Fibroblast of lung (primary cell): ENCODE results near the gene CYP24A1. TPM values are rescaled to one million over a fixed set of nuclear protein-coding genes. Genes with fewer than 3 reads are reported as not detected.

ENCODE experiments used
- DNase-seq, 2 donors: peaks; one replicate each; pipeline versions ENCODE4 v3.0.0 to v3.0.0-alpha.2; 2010; ENCODE audit warnings: low read depth in 2 of 2
- H2AFZ ChIP-seq: 2 replicates; pipeline ENCODE4 v1.5.1; 2012; ENCODE audit warnings: low read length, control low read depth, inconsistent platforms
- H3K27ac ChIP-seq: 2 replicates; pipeline ENCODE4 v1.5.1; 2011; ENCODE audit warnings: low read length, control low read depth; ENCODE audit not compliant: insufficient read depth
- H3K27me3 ChIP-seq: 2 replicates; pipeline ENCODE4 v1.5.1; 2011; ENCODE audit warnings: mild to moderate bottlenecking, low read length; ENCODE audit not compliant: control insufficient read depth, insufficient read depth
- H3K36me3 ChIP-seq: 2 replicates; pipeline ENCODE4 v1.5.1; 2011; ENCODE audit warnings: low read length; ENCODE audit not compliant: control insufficient read depth, insufficient read depth
- H3K4me1 ChIP-seq: 2 replicates; pipeline ENCODE4 v1.5.1; 2011; ENCODE audit warnings: low read length; ENCODE audit not compliant: control insufficient read depth, insufficient read depth; ENCODE audit errors: extremely low read depth
- H3K4me2 ChIP-seq: 2 replicates; pipeline ENCODE4 v1.5.1; 2011; ENCODE audit warnings: low read length, control low read depth; ENCODE audit not compliant: insufficient read depth; ENCODE audit errors: extremely low read depth
- H3K4me3 ChIP-seq, 4 experiments: fragments of 200-600 bp in 1 of 4; sonication (generic) in 1 of 4; replicated peaks in 1 of 4; 2 replicates each; pipeline ENCODE4 v1.5.1; 2011 to 2016; ENCODE audit warnings: low read length in 4 of 4, low read depth in 3 of 4, mild to moderate bottlenecking in 3 of 4, control low read depth in 2 of 4, inconsistent platforms in 1 of 4, mixed read lengths in 1 of 4; ENCODE audit not compliant: insufficient read depth in 1 of 4; ENCODE audit errors: control extremely low read depth in 1 of 4
- H3K79me2 ChIP-seq: 2 replicates; pipeline ENCODE4 v1.5.1; 2012; ENCODE audit warnings: mild to moderate bottlenecking, low read length, inconsistent platforms; ENCODE audit not compliant: control insufficient read depth, insufficient read depth
- H3K9ac ChIP-seq: 2 replicates; pipeline ENCODE4 v1.5.1; 2011; ENCODE audit warnings: mild to moderate bottlenecking, low read length, control low read depth; ENCODE audit not compliant: insufficient read depth
- H3K9me3 ChIP-seq: 2 replicates; pipeline ENCODE4 v1.5.1; 2012; ENCODE audit warnings: low read depth, low read length; ENCODE audit not compliant: control insufficient read depth, insufficient read depth
- H4K20me1 ChIP-seq: 2 replicates; pipeline ENCODE4 v1.5.1; 2011; ENCODE audit warnings: low read length; ENCODE audit not compliant: control insufficient read depth, insufficient read depth; ENCODE audit errors: extremely low read depth
- CTCF ChIP-seq, 2 donors: IDR thresholded peaks in 1 of 2; conservative IDR thresholded peaks in 1 of 2; 1 replicate in 1 of 2; 2 replicates in 1 of 2; pipeline ENCODE4 v1.5.1; 2011 to 2012; ENCODE audit warnings: low read length in 2 of 2, control low read depth in 1 of 2, inconsistent platforms in 1 of 2, low read depth in 1 of 2, mild to moderate bottlenecking in 1 of 2
- EZH2 ChIP-seq: IDR thresholded peaks from 2 replicates; pipeline ENCODE4 v1.5.1; 2012; ENCODE audit warnings: low read length, control low read depth, mild to moderate bottlenecking; ENCODE audit errors: missing control alignments
- polyA plus RNA-seq, 2 donors: library from polyadenylated mRNA; depleted of rRNA in 1 of 2; stranded (reverse) in 1 of 2; unstranded in 1 of 2; fragments of >200 nt; gene quantifications; 2 replicates each; pipeline ENCODE4 v1.2.1, GENCODE V29; 2011 to 2012; ENCODE audit warnings: missing spikeins in 1 of 2
- total RNA-seq: library from RNA; depleted of rRNA; stranded (reverse); fragments of >200 nt; gene quantifications from 2 replicates; pipeline ENCODE4 v1.2.1, GENCODE V29; 2014

Gene CYP24A1
- total and polyA plus RNA-seq, 2 donors (not counting 1 experiment from before 2014, with no cell fraction given), result not detected

GRCh38 chr20:54204063-54204462 is 30.3 kb upstream of the CYP24A1 start:
- Histone ChIP-seq H3K79me2 (peaks cover 9% of the 10 kb centered on the region), H3K4me2 (no peak overlapping the region), H3K27ac (no peak overlapping the region), H4K20me1 (no peaks in the 10 kb centered on the region), H3K4me1 (no peaks in the 10 kb centered on the region), H3K9me3 (no peaks in the 10 kb centered on the region), H3K36me3 (no peaks in the 10 kb centered on the region), H2AFZ (no peak overlapping the region), H3K9ac (no peak overlapping the region), H3K27me3 (no peaks in the 10 kb centered on the region), H3K4me3 (no peak overlapping the region)
- no peak for DNase-seq
- no peak for TF ChIP-seq EZH2
- no peak for TF ChIP-seq CTCF (conservative IDR thresholded peaks at IDR 0.05 in 1 of 2, IDR thresholded peaks at IDR 0.05 in 1 of 2; ENCODE audit: low read depth in 1 of 2, low read length in 2 of 2)

DNA sequence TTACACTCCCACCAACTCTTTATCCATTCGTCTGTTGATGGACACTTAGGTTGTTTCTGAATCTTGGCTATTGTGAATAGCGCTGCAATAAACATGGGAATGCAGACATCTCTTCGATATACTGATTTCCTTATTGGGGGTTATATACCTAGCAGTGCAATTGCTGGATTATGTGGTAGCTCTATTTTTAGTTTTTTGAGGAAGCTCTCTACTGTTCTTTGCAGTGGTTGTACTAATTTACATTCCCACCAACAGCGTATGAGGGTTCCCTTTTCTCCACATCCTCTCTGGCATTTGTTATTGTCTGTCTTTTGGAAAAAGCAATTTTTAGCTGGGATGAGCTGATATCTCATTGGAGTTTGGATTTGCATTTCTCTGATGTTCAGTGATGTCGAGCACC is 29.5 kb upstream of the CYP24A1 start:
- peaks cover 2% of the 10 kb centered on the region for H3K79me2 ChIP-seq
- no peaks in the 10 kb centered on the region for H3K9me3 ChIP-seq
- no peaks in the 10 kb centered on the region for H3K4me1 ChIP-seq
- no peak for DNase-seq
- no peaks in the 10 kb centered on the region for H3K36me3 ChIP-seq
- H4K20me1 ChIP-seq, result no peaks in the 10 kb centered on the region
- H3K4me3 ChIP-seq, result no peak overlapping the region
- TF ChIP-seq EZH2 (no peak), CTCF (conservative IDR thresholded peaks at IDR 0.05 in 1 of 2, IDR thresholded peaks at IDR 0.05 in 1 of 2; ENCODE audit: low read depth in 1 of 2, low read length in 2 of 2) (no peak)
- H3K9ac ChIP-seq, result no peak overlapping the region
- H3K27ac ChIP-seq, result no peak overlapping the region
- no peak overlapping the region for H2AFZ ChIP-seq
- H3K27me3 ChIP-seq, result no peaks in the 10 kb centered on the region
- no peak overlapping the region for H3K4me2 ChIP-seq

DNA sequence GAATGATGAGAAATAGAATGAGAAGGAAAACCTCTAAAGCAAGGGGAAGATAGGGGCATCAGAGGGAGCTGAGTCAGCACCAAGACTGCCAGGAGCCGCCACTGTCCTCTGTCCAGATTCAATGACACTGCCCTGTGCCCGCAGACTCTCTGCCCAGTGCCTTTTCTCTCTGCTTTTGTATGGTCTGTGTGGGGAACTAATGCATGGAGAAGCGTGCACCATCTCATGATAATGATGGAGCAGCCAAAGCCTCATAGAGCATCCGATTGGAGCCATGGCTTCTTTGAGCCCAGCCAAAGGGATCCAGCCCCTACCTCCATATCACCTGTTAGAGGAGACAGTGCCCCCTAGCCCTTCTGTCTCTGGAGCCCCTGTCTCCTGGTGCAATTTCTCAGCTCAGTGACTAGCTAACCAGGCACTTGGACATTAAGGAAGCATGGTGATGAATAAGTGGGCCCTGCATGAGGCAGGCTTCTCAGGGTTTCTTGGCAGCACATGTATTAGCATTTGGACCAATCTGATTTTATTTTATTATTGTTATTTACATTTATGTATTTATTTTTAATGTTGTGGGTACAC is 27.6 kb upstream of the CYP24A1 start:
- Histone ChIP-seq H3K4me3 (no peak overlapping the region), H3K9ac (no peak overlapping the region), H2AFZ (no peak overlapping the region), H3K4me2 (no peak overlapping the region), H3K27ac (no peak overlapping the region), H3K9me3 (no peaks in the 10 kb centered on the region), H4K20me1 (no peaks in the 10 kb centered on the region), H3K4me1 (no peaks in the 10 kb centered on the region), H3K79me2 (no peaks in the 10 kb centered on the region), H3K27me3 (no peaks in the 10 kb centered on the region), H3K36me3 (no peaks in the 10 kb centered on the region)
- DNase-seq, result no peak
- TF ChIP-seq EZH2, result no peak
- no peak for TF ChIP-seq CTCF (conservative IDR thresholded peaks at IDR 0.05 in 1 of 2, IDR thresholded peaks at IDR 0.05 in 1 of 2; ENCODE audit: low read depth in 1 of 2, low read length in 2 of 2)
